PC-9 (cell line): ENCODE measurements around the gene TMEM117. TPM values are rescaled to one million over a fixed set of nuclear protein-coding genes. Genes with fewer than 3 reads are reported as not detected.

ENCODE experiments used
- BruUV-seq: library from RNA; stranded (reverse); fragments of 400-500 nt; replicated peaks from 2 replicates; lab custom pipeline; 2021; lab: Mats Ljungman, UMichigan
- CTCF ChIA-PET: fragments of 300-600 bp; sonication (Branson Sonifier 250); formaldehyde crosslinking; loops from one replicate; lab custom pipeline; 2022; ENCODE audit warnings: antibody characterized with exemption; lab: Charles Lee
- POLR2A ChIA-PET: fragments of 300-600 bp; sonication (Branson Sonifier 250); formaldehyde crosslinking; loops from one replicate; lab custom pipeline; 2022; ENCODE audit warnings: antibody characterized with exemption; ENCODE audit not compliant: unreplicated experiment; lab: Charles Lee
- DNase-seq, 2 experiments: peaks; one replicate each; pipeline versions ENCODE4 v3.0.0 to v3.0.0-alpha.2; 2015 to 2022; ENCODE audit warnings: mixed read lengths in 1 of 2
- H2AFZ ChIP-seq: fragments of 200-600 bp; sonication (generic); 2 replicates; pipeline ENCODE4 v1.8.1; 2017; ENCODE audit warnings: antibody characterized with exemption
- H3F3A ChIP-seq: fragments of 200-600 bp; sonication (generic); 2 replicates; pipeline ENCODE4 v1.8.1; 2017; ENCODE audit warnings: antibody characterized with exemption, mild to moderate bottlenecking, low read depth; ENCODE audit not compliant: insufficient read depth
- H3K27ac ChIP-seq: fragments of 200-600 bp; sonication (generic); 2 replicates; pipeline ENCODE4 v1.6.1; 2016; ENCODE audit warnings: mixed run types
- H3K27me3 ChIP-seq: fragments of 200-600 bp; sonication (generic); 2 replicates; pipeline ENCODE4 v1.6.1; 2016; ENCODE audit warnings: low read depth, mixed run types; ENCODE audit not compliant: insufficient read depth
- H3K36me3 ChIP-seq: fragments of 200-600 bp; sonication (generic); 2 replicates; pipeline ENCODE4 v1.6.1; 2016; ENCODE audit warnings: low read depth, mixed run types
- H3K4me1 ChIP-seq: fragments of 200-600 bp; sonication (generic); replicated peaks from 2 replicates; pipeline ENCODE4 v1.6.1; 2016; ENCODE audit warnings: mixed run types; ENCODE audit not compliant: insufficient read depth
- H3K4me2 ChIP-seq: fragments of 200-600 bp; sonication (generic); 2 replicates; pipeline ENCODE4 v1.6.1; 2017; ENCODE audit warnings: mixed run types
- H3K4me3 ChIP-seq: fragments of 200-600 bp; sonication (generic); 2 replicates; pipeline ENCODE4 v1.6.1; 2016; ENCODE audit warnings: mixed run types
- H3K79me2 ChIP-seq: fragments of 200-600 bp; sonication (generic); 2 replicates; pipeline ENCODE4 v1.6.1; 2017; ENCODE audit warnings: low read depth, mixed run types
- H3K9me2 ChIP-seq: fragments of 200-600 bp; sonication (generic); 2 replicates; pipeline ENCODE4 v1.8.1; 2017; ENCODE audit warnings: mild to moderate bottlenecking; ENCODE audit not compliant: insufficient read depth
- H3K9me3 ChIP-seq: fragments of 200-600 bp; sonication (generic); 2 replicates; pipeline ENCODE4 v1.8.1; 2016; ENCODE audit warnings: low read depth; ENCODE audit not compliant: insufficient read depth
- H4K20me1 ChIP-seq: fragments of 200-600 bp; sonication (generic); 2 replicates; pipeline ENCODE4 v1.8.1; 2017; ENCODE audit not compliant: insufficient read depth
- EZH2 ChIP-seq: fragments of 200-600 bp; sonication (generic); IDR thresholded peaks from 2 replicates; pipeline ENCODE4 v1.8.0; 2017; ENCODE audit warnings: antibody characterized with exemption, low read depth
- intact Hi-C: fragments of 100-400 bp; cut with micrococcal nuclease; formaldehyde crosslinking; loops from one replicate; pipeline ENCODE4 v1.10.0; 2022; ENCODE audit not compliant: unreplicated experiment
- total RNA-seq: library from RNA; stranded (reverse); gene quantifications from 2 replicates; pipeline ENCODE4 v1.2.3, GENCODE V29; 2021
- TF ChIP-seq, protein P1 (sequence below): fragments of 200-600 bp; sonication (generic); conservative IDR thresholded peaks from 2 replicates; pipeline ENCODE4 v1.6.1; 2017; ENCODE audit warnings: mixed run types, antibody characterized with exemption, mild to moderate bottlenecking, moderate library complexity

TMEM117 gene
- total RNA-seq, 1 experiment from 2014 or later = 2.0 TPM

DNA sequence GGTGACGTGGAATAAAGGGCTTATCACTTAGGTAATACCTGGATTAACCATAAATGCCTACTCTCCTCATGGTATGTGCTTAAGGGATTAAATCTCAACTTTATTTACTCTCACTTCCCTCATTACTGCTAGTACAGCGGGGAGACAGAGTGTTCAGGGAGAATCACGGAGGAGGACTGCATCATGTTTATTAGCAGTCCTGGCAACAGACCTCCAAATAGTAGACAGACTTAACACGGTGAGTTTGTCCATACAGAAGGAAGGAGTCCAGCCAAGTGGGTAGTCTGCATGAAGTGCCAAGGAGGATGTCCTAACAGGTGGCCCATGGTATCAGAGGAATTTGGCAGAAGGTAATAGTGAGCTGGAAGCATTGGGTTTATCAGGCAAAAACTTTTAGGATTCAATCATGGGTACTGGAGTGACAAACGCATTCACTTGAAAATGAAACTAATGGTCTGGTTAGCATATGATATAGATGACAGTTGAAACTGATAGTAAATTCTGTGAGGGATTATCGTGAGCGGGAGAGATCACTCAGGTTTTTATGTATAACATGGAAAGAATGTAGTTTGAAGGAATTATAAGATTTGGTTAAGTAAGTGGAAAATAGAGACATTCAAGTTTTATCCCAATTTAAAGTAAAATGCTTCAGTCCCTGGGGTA is 471.8 kb downstream of the TMEM117 start:
- POLR2A ChIA-PET = no interaction called here
- Histone ChIP-seq H3K9me2 (no peaks in the 10 kb centered on the region), H3F3A (no peaks in the 10 kb centered on the region), H4K20me1 (no peaks in the 10 kb centered on the region), H3K79me2 (no peaks in the 10 kb centered on the region), H3K4me1 (no peaks in the 10 kb centered on the region), H2AFZ (peak overlapping the region; percentile 27; the same call in 1 of the 2 replicates), H3K36me3 (no peaks in the 10 kb centered on the region), H3K9me3 (no peaks in the 10 kb centered on the region), H3K27ac (no peak overlapping the region), H3K4me3 (no peak overlapping the region), H3K4me2 (no peak overlapping the region), H3K27me3 (no peaks in the 10 kb centered on the region)
- intact Hi-C loops = no loop called here
- no peak for TF ChIP-seq EZH2
- TF ChIP-seq, protein P1, sequence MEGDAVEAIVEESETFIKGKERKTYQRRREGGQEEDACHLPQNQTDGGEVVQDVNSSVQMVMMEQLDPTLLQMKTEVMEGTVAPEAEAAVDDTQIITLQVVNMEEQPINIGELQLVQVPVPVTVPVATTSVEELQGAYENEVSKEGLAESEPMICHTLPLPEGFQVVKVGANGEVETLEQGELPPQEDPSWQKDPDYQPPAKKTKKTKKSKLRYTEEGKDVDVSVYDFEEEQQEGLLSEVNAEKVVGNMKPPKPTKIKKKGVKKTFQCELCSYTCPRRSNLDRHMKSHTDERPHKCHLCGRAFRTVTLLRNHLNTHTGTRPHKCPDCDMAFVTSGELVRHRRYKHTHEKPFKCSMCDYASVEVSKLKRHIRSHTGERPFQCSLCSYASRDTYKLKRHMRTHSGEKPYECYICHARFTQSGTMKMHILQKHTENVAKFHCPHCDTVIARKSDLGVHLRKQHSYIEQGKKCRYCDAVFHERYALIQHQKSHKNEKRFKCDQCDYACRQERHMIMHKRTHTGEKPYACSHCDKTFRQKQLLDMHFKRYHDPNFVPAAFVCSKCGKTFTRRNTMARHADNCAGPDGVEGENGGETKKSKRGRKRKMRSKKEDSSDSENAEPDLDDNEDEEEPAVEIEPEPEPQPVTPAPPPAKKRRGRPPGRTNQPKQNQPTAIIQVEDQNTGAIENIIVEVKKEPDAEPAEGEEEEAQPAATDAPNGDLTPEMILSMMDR = no peak
- BruUV-seq = no TSS peak
- CTCF ChIA-PET = no interaction called here
- no peak for DNase-seq

DNA sequence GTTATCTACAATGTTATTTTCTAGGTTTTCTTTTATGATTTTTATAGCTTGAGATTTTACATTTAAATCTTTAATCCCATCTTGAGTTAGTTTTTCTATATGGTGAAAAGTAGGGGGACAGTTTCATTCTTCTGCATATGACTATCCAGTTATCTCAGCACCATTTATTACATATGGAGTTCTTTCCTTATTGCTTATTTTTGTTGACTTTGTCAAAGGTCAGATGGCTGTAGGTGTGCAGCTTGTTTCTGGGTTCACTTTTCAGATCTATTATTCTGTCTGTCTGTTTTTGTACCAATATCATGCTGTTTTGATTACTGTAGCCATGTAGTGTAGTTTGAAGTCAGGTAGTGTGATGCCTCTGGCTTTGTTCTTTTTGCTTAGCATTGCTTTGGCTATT is 477.3 kb downstream of the TMEM117 start:
- no peak overlapping the region for H3K4me3 ChIP-seq
- peaks cover 11% of the 10 kb centered on the region for H3K4me1 ChIP-seq
- H3K9me3 ChIP-seq = 0 out of 2 replicates have a peak, but pooled peaks cover 7% of the 10 kb centered on the region
- no peak overlapping the region for H2AFZ ChIP-seq
- H3K9me2 ChIP-seq = no peaks in the 10 kb centered on the region; the same call in 1 of the 2 replicates
- H3K27me3 ChIP-seq = no peaks in the 10 kb centered on the region
- ChIA-PET CTCF (no interaction called here), POLR2A (no interaction called here)
- no peaks in the 10 kb centered on the region for H3K36me3 ChIP-seq
- intact Hi-C loops = no loop called here
- H3F3A ChIP-seq = no peaks in the 10 kb centered on the region
- no peak overlapping the region for H3K27ac ChIP-seq
- no peaks in the 10 kb centered on the region for H3K79me2 ChIP-seq
- no peaks in the 10 kb centered on the region for H4K20me1 ChIP-seq
- no peak for DNase-seq
- BruUV-seq = no TSS peak
- no peak overlapping the region for H3K4me2 ChIP-seq
- TF ChIP-seq EZH2 = no peak
- TF ChIP-seq, protein P1 = no peak

DNA sequence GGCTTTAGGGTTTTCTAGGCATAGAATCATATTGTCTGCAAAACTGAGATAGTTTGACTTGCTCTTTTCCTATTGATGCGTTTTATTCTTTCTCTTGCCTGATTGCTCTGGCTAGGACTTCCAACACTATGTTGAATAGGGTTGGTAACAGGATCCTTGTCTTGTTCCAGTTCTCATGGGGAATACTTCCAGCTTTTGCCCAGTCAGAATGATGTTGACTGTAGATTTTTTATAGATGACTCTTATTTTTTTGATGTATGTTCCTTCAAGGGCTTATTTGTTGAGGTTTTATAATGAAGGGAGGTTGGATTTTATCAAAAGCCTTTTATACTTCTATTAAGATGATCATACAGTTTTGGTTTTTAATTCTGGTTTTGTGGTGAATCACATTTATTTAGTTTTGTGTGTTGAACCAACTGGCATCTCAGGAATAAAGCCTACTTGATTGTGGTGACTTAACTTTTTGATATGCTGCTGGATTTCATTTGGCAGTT is 478.2 kb downstream of the TMEM117 start:
- H3K27me3 ChIP-seq = no peaks in the 10 kb centered on the region
- no peaks in the 10 kb centered on the region for H4K20me1 ChIP-seq
- ChIA-PET POLR2A (no interaction called here), CTCF (no interaction called here)
- no peak overlapping the region for H3K4me2 ChIP-seq
- no peaks in the 10 kb centered on the region for H3K36me3 ChIP-seq
- H3K4me3 ChIP-seq = no peak overlapping the region
- H3K4me1 ChIP-seq = peaks cover 11% of the 10 kb centered on the region
- no TSS peak for BruUV-seq
- H3K9me2 ChIP-seq = no peaks in the 10 kb centered on the region; the same call in 1 of the 2 replicates
- no peak overlapping the region for H2AFZ ChIP-seq
- TF ChIP-seq, protein P1 = no peak
- TF ChIP-seq EZH2 = no peak
- DNase-seq = no peak
- H3F3A ChIP-seq = no peaks in the 10 kb centered on the region
- intact Hi-C loops = no loop called here
- H3K9me3 ChIP-seq = 0 out of 2 replicates have a peak, but pooled peaks cover 7% of the 10 kb centered on the region
- no peak overlapping the region for H3K27ac ChIP-seq
- H3K79me2 ChIP-seq = no peaks in the 10 kb centered on the region
